ENCODE measurements around the gene NSUN6. TPM values are rescaled to one million over a fixed set of nuclear protein-coding genes. Genes with fewer than 3 reads are reported as not detected.
A peak's percentile ranks its signal among the peaks of the same experiment; 100 is the strongest.

The NSUN6 gene
- total and polyA plus RNA-seq, 5 donors from 2014 or later = 10.2 to 43.6 (median 14.4) TPM

GRCh38 chr10:18666810-18667209 is 15.4 kb upstream of the NSUN6 start:
- Histone ChIP-seq H3K36me3 (ENCODE audit: control insufficient read depth, insufficient read depth, low read length) (peaks cover 42% of the 10 kb centered on the region), H3K4me3 (ENCODE audit: low read depth, low read length) (no peak overlapping the region), H3K9me3 (ENCODE audit: control insufficient read depth in 2 of 2, low read length in 2 of 2) (no peaks in the 10 kb centered on the region), H3K4me1 (ENCODE audit: control insufficient read depth, insufficient read depth, low read length, poor library complexity, severe bottlenecking) (peaks cover 8% of the 10 kb centered on the region), H3K27me3 (ENCODE audit: control insufficient read depth, insufficient read depth, low read length) (no peaks in the 10 kb centered on the region), H3K27ac (ENCODE audit: insufficient read depth, low read length, poor library complexity, severe bottlenecking) (no peak overlapping the region)
- H3K4me3 Mint-ChIP-seq = no peak overlapping the region
- H3K4me1 Mint-ChIP-seq = peaks cover 28 to 59% (median 39%) of the 10 kb centered on the region in 4 donors
- H3K27me3 Mint-ChIP-seq = no peaks in the 10 kb centered on the region
- peak overlapping the region in 1 of 3 donors; percentile 10 for H3K27ac Mint-ChIP-seq
- ATAC-seq (ENCODE audit: low read depth in 2 of 2) (no peak), DNase-seq (no peak)
- H3K36me3 Mint-ChIP-seq = peaks cover 26% of the 10 kb centered on the region
- H3K9me3 Mint-ChIP-seq = no peaks in the 10 kb centered on the region

DNA sequence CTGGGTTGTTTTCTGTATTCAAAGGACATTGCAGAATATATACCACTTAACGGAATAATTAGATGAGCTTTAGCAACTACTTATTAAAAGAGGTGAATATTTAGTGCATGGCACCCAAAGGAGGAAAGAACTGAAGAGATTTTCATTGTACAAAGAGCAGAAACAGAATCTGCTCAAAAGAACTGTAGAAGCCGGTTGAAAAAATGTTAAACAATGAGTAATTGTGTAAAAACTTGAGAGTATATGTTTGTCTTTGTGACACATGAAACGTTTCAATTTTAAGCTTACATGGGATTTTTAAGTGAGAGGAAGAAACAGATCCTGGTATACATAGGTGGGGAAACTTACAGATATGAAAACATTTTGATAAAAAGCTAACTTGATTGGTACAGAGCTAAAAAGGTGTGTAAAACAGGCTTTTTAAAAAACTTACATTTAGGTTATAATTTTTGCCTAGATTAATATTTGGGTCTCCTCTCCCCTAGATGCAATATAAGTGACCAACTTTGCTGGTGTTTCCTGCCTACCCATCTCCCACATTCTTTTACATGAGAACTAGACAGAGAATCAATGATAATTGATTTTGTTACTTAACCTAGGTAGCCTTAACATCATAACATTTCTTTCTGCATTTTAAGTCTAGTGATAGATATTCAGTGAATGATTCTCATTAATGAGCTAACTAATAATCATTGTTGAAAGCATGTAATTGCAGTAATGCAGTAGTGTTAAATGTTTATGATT is 14.6 kb upstream of the NSUN6 start:
- Histone ChIP-seq H3K9me3 (ENCODE audit: control insufficient read depth in 2 of 2, low read length in 2 of 2) (no peaks in the 10 kb centered on the region), H3K4me1 (ENCODE audit: control insufficient read depth, insufficient read depth, low read length, poor library complexity, severe bottlenecking) (peaks cover 16% of the 10 kb centered on the region), H3K36me3 (ENCODE audit: control insufficient read depth, insufficient read depth, low read length) (peaks cover 35% of the 10 kb centered on the region), H3K27ac (ENCODE audit: insufficient read depth, low read length, poor library complexity, severe bottlenecking) (no peak overlapping the region), H3K27me3 (ENCODE audit: control insufficient read depth, insufficient read depth, low read length) (no peaks in the 10 kb centered on the region), H3K4me3 (ENCODE audit: low read depth, low read length) (no peak overlapping the region)
- Mint-ChIP-seq H3K4me3 (peak overlapping the region in 2 of 4 donors; percentile 44 to 64), H3K27ac (peak overlapping the region in 2 of 3 donors; percentile 22 to 55), H3K4me1 (peaks cover 35 to 62% (median 45%) of the 10 kb centered on the region in 4 donors), H3K36me3 (peaks cover 20% of the 10 kb centered on the region), H3K27me3 (no peaks in the 10 kb centered on the region), H3K9me3 (no peaks in the 10 kb centered on the region)
- DNase-seq = no peak
- ATAC-seq (ENCODE audit: low read depth in 2 of 2) = no peak

GRCh38 chr10:18664841-18665478 is 13.6 kb upstream of the NSUN6 start:
- Mint-ChIP-seq H3K27me3 (no peaks in the 10 kb centered on the region), H3K36me3 (peaks cover 15% of the 10 kb centered on the region), H3K9me3 (no peaks in the 10 kb centered on the region), H3K27ac (peak overlapping the region in 1 of 3 donors; percentile 52), H3K4me1 (peaks cover 40 to 66% (median 48%) of the 10 kb centered on the region in 4 donors), H3K4me3 (peak overlapping the region in 1 of 4 donors; percentile 44)
- Histone ChIP-seq H3K27me3 (ENCODE audit: control insufficient read depth, insufficient read depth, low read length) (no peaks in the 10 kb centered on the region), H3K27ac (ENCODE audit: insufficient read depth, low read length, poor library complexity, severe bottlenecking) (no peak overlapping the region), H3K4me3 (ENCODE audit: low read depth, low read length) (no peak overlapping the region), H3K4me1 (ENCODE audit: control insufficient read depth, insufficient read depth, low read length, poor library complexity, severe bottlenecking) (peaks cover 26% of the 10 kb centered on the region), H3K36me3 (ENCODE audit: control insufficient read depth, insufficient read depth, low read length) (peaks cover 31% of the 10 kb centered on the region), H3K9me3 (ENCODE audit: control insufficient read depth in 2 of 2, low read length in 2 of 2) (no peaks in the 10 kb centered on the region)
- DNase-seq = no peak
- ATAC-seq (ENCODE audit: low read depth in 2 of 2) = no peak

DNA sequence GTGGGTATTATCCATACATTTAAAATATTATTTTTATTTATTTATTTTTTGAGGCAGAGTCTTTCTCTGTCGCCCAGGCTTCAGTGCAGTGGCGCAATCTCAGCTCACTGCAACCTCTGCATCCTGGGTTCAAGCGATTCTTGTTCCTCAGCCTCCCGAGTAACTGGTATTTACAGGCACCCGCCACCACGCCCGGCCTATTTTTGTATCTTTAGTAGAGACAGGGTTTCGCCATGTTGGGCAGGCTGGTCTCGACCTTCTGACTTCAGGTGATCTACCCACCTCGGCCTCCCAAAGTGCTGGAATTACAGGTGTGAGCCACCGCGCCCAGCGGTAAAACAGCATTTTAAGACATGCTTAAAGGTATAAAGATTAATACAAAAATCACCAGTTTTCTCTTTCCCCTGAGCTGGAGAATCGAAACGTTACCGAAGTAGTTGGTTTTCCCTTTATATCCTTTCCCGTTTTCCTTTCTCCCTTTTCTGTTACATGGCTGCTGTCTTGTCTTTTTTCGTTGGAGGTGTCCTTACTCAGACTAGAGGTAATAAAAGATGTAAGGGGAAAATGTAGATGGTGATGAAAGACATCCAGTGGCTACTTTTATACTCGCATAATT is 9.5 kb upstream of the NSUN6 start:
- H3K4me3 ChIP-seq (ENCODE audit: low read depth, low read length) = peak overlapping the region; percentile 99
- DNase-seq = no peak
- H3K36me3 Mint-ChIP-seq = peaks cover 3% of the 10 kb centered on the region
- H3K27me3 ChIP-seq (ENCODE audit: control insufficient read depth, insufficient read depth, low read length) = no peaks in the 10 kb centered on the region
- peak overlapping the region; percentile 5 to 100 (median 21) for H3K27ac Mint-ChIP-seq
- no peaks in the 10 kb centered on the region for H3K9me3 ChIP-seq (ENCODE audit: control insufficient read depth in 2 of 2, low read length in 2 of 2)
- H3K4me1 ChIP-seq (ENCODE audit: control insufficient read depth, insufficient read depth, low read length, poor library complexity, severe bottlenecking) = peaks cover 40% of the 10 kb centered on the region
- no peaks in the 10 kb centered on the region for H3K9me3 Mint-ChIP-seq
- ATAC-seq (ENCODE audit: low read depth in 2 of 2) = no peak
- H3K27me3 Mint-ChIP-seq = no peaks in the 10 kb centered on the region
- peak overlapping the region; percentile 69 to 100 (median 82) for H3K4me3 Mint-ChIP-seq
- peak overlapping the region; percentile 98 for H3K27ac ChIP-seq (ENCODE audit: insufficient read depth, low read length, poor library complexity, severe bottlenecking)
- peaks cover 34 to 68% (median 51%) of the 10 kb centered on the region in 4 donors for H3K4me1 Mint-ChIP-seq
- no peaks in the 10 kb centered on the region for H3K36me3 ChIP-seq (ENCODE audit: control insufficient read depth, insufficient read depth, low read length)

DNA sequence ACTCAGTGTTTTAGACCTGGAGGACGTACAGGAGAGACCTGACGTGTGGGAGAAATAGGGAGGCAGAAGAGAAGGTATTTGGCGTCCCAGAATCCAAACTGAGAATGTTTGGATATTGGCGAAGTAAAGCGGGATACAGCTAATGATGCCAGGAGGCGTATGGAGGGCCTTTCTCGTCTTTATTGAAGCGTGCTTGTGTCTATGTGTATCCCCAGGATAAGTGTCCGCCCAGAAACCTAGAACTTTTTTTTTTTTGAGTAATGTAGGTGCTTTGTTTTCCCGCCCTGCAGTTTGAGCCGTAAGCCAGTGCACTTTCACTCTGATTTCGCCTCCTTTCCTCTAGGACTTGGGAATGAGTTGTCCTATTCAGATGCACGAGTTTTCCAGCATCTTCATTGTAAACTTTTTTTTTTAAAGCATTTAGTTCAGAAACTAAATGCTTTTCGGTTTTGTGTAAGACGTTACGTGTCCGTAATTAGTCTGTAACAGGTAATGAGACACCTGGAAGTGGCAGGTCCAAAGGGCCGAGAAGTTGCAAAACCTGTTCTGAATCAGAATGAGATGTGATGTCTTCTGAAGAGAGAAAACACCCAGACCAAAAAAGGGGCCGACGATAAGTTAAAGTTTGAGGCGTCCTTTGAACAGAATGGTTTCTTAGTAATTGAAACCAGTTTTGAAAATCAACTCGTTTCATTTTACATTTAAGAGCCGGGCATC is 8.6 kb upstream of the NSUN6 start:
- H3K27ac ChIP-seq (ENCODE audit: insufficient read depth, low read length, poor library complexity, severe bottlenecking) = peak overlapping the region; percentile 98
- Mint-ChIP-seq H3K36me3 (peaks cover 5% of the 10 kb centered on the region), H3K27me3 (no peaks in the 10 kb centered on the region), H3K9me3 (no peaks in the 10 kb centered on the region), H3K4me3 (peak overlapping the region; percentile 96 to 100 (median 100)), H3K4me1 (peaks cover 30 to 58% (median 44%) of the 10 kb centered on the region in 4 donors), H3K27ac (peak overlapping the region; percentile 84 to 100 (median 99))
- no peaks in the 10 kb centered on the region for H3K27me3 ChIP-seq (ENCODE audit: control insufficient read depth, insufficient read depth, low read length)
- peaks cover 40% of the 10 kb centered on the region for H3K4me1 ChIP-seq (ENCODE audit: control insufficient read depth, insufficient read depth, low read length, poor library complexity, severe bottlenecking)
- no peak for ATAC-seq (ENCODE audit: low read depth in 2 of 2)
- H3K4me3 ChIP-seq (ENCODE audit: low read depth, low read length) = peak overlapping the region; percentile 99
- H3K36me3 ChIP-seq (ENCODE audit: control insufficient read depth, insufficient read depth, low read length) = no peaks in the 10 kb centered on the region
- DNase-seq = peak in 2 of 3 donors; percentile 9 to 65
- no peaks in the 10 kb centered on the region for H3K9me3 ChIP-seq (ENCODE audit: control insufficient read depth in 2 of 2, low read length in 2 of 2)

DNA sequence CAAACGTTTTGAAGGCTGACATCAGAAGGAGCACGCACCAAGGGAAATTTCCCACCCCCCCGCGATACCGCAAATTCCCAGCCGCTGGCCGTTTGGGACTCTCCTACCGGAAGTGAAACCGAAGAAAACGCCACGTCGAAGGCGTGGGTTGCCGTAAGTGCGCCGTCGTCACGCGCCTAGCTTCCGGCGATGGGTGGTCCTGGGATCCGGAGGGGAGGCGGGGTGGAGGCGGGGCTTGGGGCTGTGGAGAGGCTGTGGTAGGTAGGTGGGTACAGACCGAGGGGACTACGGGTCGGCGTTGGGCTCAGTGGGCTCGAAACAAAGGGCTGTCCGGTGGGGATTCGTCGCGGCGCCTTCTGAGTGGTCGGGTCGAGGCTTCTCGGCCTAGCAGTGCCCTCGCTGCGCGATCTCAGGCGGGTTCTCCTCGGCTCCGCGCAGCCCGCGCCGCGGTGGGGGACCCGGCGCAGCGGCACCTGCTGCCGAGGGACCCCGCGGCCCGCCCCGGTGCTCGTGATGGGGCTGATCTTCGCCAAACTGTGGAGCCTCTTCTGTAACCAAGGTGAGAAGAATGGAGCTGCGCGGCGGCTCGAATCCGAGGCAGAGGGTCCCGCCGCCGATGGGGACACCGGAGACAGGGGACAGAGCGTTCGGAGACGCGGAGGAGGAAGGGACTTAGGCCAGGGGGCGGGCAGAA is 7.9 kb upstream of the NSUN6 start, which contains the start of gene ARL5B:
ARL5B (plus strand) TSS at position 307 of the 694 bp plus-strand sequence; CDS start at position 514, 207 bp downstream.
- peak; percentile 97 to 98 for ATAC-seq (ENCODE audit: low read depth in 2 of 2)
- Histone ChIP-seq H3K4me1 (ENCODE audit: control insufficient read depth, insufficient read depth, low read length, poor library complexity, severe bottlenecking) (peaks cover 40% of the 10 kb centered on the region), H3K36me3 (ENCODE audit: control insufficient read depth, insufficient read depth, low read length) (peaks cover 3% of the 10 kb centered on the region), H3K9me3 (ENCODE audit: control insufficient read depth in 2 of 2, low read length in 2 of 2) (no peaks in the 10 kb centered on the region), H3K4me3 (ENCODE audit: low read depth, low read length) (peak within 1 kb of the TSS; percentile 99), H3K27ac (ENCODE audit: insufficient read depth, low read length, poor library complexity, severe bottlenecking) (peak within 1 kb of the TSS; percentile 98), H3K27me3 (ENCODE audit: control insufficient read depth, insufficient read depth, low read length) (no peaks in the 10 kb centered on the region)
- no peaks in the 10 kb centered on the region for H3K27me3 Mint-ChIP-seq
- H3K36me3 Mint-ChIP-seq = peaks cover 9% of the 10 kb centered on the region
- no peaks in the 10 kb centered on the region for H3K9me3 Mint-ChIP-seq
- H3K4me1 Mint-ChIP-seq = peaks cover 28 to 52% (median 43%) of the 10 kb centered on the region in 4 donors
- peak within 1 kb of the TSS; percentile 85 to 100 (median 99) for H3K27ac Mint-ChIP-seq
- DNase-seq = peak; percentile 93 to 98 (median 96)
- peak within 1 kb of the TSS; percentile 96 to 100 (median 100) for H3K4me3 Mint-ChIP-seq
